ENCODE results near the gene PFN3.

GRCh38 chr5:177419046-177419445, 18.6 kb upstream of the PFN3 start:
- TF ChIP-seq, protein P1, sequence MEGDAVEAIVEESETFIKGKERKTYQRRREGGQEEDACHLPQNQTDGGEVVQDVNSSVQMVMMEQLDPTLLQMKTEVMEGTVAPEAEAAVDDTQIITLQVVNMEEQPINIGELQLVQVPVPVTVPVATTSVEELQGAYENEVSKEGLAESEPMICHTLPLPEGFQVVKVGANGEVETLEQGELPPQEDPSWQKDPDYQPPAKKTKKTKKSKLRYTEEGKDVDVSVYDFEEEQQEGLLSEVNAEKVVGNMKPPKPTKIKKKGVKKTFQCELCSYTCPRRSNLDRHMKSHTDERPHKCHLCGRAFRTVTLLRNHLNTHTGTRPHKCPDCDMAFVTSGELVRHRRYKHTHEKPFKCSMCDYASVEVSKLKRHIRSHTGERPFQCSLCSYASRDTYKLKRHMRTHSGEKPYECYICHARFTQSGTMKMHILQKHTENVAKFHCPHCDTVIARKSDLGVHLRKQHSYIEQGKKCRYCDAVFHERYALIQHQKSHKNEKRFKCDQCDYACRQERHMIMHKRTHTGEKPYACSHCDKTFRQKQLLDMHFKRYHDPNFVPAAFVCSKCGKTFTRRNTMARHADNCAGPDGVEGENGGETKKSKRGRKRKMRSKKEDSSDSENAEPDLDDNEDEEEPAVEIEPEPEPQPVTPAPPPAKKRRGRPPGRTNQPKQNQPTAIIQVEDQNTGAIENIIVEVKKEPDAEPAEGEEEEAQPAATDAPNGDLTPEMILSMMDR (IDR thresholded peaks at IDR 0.05; ENCODE audit: borderline replicate concordance, extremely low read depth, low read length, poor library complexity, severe bottlenecking) = no peak
- TF ChIP-seq EZH2 (IDR thresholded peaks at IDR 0.05; ENCODE audit: borderline replicate concordance, low read depth, low read length, severe bottlenecking) = no peak
